Erythroblast (primary cell): ENCODE data around the gene AP1B1.

Source experiments
- GATA1 ChIP-seq: IDR thresholded peaks from 2 replicates; pipeline ENCODE4 v1.6.1; 2011; ENCODE audit warnings: low read depth, mild to moderate bottlenecking, control low read depth, low read length, moderate library complexity
- POLR2A ChIP-seq: IDR thresholded peaks from 2 replicates; pipeline ENCODE4 v1.6.1; 2011; ENCODE audit warnings: mild to moderate bottlenecking, low read length

- no peak for TF ChIP-seq POLR2A
- TF ChIP-seq GATA1 = no peak
Measured at GRCh38 chr22:29298641-29299040, 89.7 kb downstream of the AP1B1 start.
